ENCODE measurements around the gene EXOSC2. TPM values are rescaled to one million over a fixed set of nuclear protein-coding genes. Genes with fewer than 3 reads are reported as not detected.

Gene EXOSC2
- total and polyA plus RNA-seq, 2 of the 4 experiments (the other 2 are of a cell fraction) = 27.0 to 48.6 TPM

DNA sequence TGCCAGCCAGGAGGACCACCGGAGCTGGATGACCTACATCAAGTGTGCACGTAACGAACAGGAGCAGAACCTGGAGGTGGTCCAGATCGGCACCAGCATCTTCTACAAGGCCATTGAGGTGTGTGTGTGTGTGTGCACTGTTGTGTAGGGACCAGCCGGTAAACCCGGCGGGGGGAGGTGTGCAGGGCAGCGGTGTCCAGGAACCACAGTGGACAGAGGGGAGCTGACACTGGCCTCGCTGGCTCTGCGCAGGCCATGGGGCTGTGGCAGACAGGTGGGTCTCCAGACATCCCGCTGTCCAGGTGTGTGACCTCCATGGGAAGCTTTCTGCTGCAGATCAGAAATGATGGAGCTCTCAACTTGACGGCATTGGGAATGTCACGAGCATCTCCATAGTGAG, 25.4 kb upstream of the EXOSC2 start:
- Histone ChIP-seq H3K36me3 (ENCODE audit: control insufficient read depth, insufficient read depth, low read length) (no peaks in the 10 kb centered on the region), H3K4me1 (ENCODE audit: control insufficient read depth, insufficient read depth, low read length) (no peaks in the 10 kb centered on the region; the same call in 1 of the 2 replicates), H3K4me3 (ENCODE audit: insufficient read depth, low read depth, low read length) (no peak overlapping the region), H4K5ac (ENCODE audit: low read depth, low read length) (no peak overlapping the region), H3K18ac (ENCODE audit: low read depth, low read length) (no peak overlapping the region), H2AFZ (replicated peaks; ENCODE audit: low read length, poor library complexity) (no peak overlapping the region), H3K4me2 (ENCODE audit: low read depth, low read length) (no peak overlapping the region), H3K27ac (ENCODE audit: insufficient read depth, low read length) (no peak overlapping the region), H3K79me1 (ENCODE audit: low read depth in 1 of 2, low read length in 2 of 2) (no peaks in the 10 kb centered on the region), H4K91ac (ENCODE audit: insufficient read depth, low read depth, low read length) (no peak overlapping the region), H2BK15ac (ENCODE audit: low read depth, low read length) (no peak overlapping the region), H3K23ac (ENCODE audit: low read depth, low read length) (no peak overlapping the region), H2BK5ac (ENCODE audit: low read depth, low read length, poor library complexity, severe bottlenecking) (no peak overlapping the region), H4K8ac (ENCODE audit: low read depth in 2 of 2, low read length in 2 of 2) (no peak overlapping the region), H2BK120ac (ENCODE audit: low read depth, low read length) (no peak overlapping the region), H3K9me3 (ENCODE audit: control insufficient read depth, insufficient read depth, low read length) (no peaks in the 10 kb centered on the region), H3K4ac (ENCODE audit: low read depth, low read length) (no peak overlapping the region), H3K27me3 (ENCODE audit: control insufficient read depth, insufficient read depth, low read length) (peaks cover 57% of the 10 kb centered on the region), H2BK20ac (ENCODE audit: low read depth, low read length) (no peak overlapping the region), H4K20me1 (ENCODE audit: insufficient read depth, low read length) (peaks cover 3% of the 10 kb centered on the region; the same call in 1 of the 2 replicates), H3K9ac (ENCODE audit: low read depth, low read length) (no peak overlapping the region), H2AK5ac (ENCODE audit: low read depth, low read length) (no peak overlapping the region), H3K14ac (replicated peaks; ENCODE audit: low read depth, low read length) (no peak overlapping the region), H3K9me1 (ENCODE audit: insufficient read depth, low read length) (no peaks in the 10 kb centered on the region), H2AK9ac (replicated peaks; ENCODE audit: low read depth, low read length, poor library complexity) (no peak overlapping the region), H3K56ac (ENCODE audit: extremely low read depth, insufficient read depth, low read length) (no peak overlapping the region)
- no TSS peak for BruUV-seq (replicated peaks)
- in situ Hi-C loops (cut with MboI; ENCODE audit: low sequenced_read_pairs) (loop anchor here (25.0 kb wide), 1 partner anchor 556 kb away; no protein-coding TSS in a partner anchor), dilution Hi-C loops (cut with HindIII; ENCODE audit: low sequenced_read_pairs, unreplicated experiment) (no loop called here), intact Hi-C loops (cut with micrococcal nuclease) (no loop called here)
- ATAC-seq (ENCODE audit: low read depth) = no peak
- POLR2A ChIA-PET (ENCODE audit: unreplicated experiment) = no interaction called here
- CTCF ChIA-PET = no interaction called here
- no peak for TF ChIP-seq BHLHE40 (IDR thresholded peaks at IDR 0.05; ENCODE audit: low read depth, low read length)
- no peak for TF ChIP-seq MAFK (IDR thresholded peaks at IDR 0.05; ENCODE audit: low read depth, low read length)
- no peak for TF ChIP-seq SMC3 (IDR thresholded peaks at IDR 0.05; ENCODE audit: low read depth, low read length)
- TF ChIP-seq, protein P1, sequence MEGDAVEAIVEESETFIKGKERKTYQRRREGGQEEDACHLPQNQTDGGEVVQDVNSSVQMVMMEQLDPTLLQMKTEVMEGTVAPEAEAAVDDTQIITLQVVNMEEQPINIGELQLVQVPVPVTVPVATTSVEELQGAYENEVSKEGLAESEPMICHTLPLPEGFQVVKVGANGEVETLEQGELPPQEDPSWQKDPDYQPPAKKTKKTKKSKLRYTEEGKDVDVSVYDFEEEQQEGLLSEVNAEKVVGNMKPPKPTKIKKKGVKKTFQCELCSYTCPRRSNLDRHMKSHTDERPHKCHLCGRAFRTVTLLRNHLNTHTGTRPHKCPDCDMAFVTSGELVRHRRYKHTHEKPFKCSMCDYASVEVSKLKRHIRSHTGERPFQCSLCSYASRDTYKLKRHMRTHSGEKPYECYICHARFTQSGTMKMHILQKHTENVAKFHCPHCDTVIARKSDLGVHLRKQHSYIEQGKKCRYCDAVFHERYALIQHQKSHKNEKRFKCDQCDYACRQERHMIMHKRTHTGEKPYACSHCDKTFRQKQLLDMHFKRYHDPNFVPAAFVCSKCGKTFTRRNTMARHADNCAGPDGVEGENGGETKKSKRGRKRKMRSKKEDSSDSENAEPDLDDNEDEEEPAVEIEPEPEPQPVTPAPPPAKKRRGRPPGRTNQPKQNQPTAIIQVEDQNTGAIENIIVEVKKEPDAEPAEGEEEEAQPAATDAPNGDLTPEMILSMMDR (conservative IDR thresholded peaks at IDR 0.05; ENCODE audit: low read depth, low read length) = no peak
- TF ChIP-seq MAZ (IDR thresholded peaks at IDR 0.05; ENCODE audit: borderline replicate concordance, low read depth, low read length) = no peak
- no peak for TF ChIP-seq RFX5 (IDR thresholded peaks at IDR 0.05; ENCODE audit: low read depth, low read length)
- TF ChIP-seq, protein P2, sequence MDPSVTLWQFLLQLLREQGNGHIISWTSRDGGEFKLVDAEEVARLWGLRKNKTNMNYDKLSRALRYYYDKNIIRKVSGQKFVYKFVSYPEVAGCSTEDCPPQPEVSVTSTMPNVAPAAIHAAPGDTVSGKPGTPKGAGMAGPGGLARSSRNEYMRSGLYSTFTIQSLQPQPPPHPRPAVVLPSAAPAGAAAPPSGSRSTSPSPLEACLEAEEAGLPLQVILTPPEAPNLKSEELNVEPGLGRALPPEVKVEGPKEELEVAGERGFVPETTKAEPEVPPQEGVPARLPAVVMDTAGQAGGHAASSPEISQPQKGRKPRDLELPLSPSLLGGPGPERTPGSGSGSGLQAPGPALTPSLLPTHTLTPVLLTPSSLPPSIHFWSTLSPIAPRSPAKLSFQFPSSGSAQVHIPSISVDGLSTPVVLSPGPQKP (IDR thresholded peaks at IDR 0.05; ENCODE audit: borderline replicate concordance, low read depth, low read length) = no peak
- TF ChIP-seq POLR2A (IDR thresholded peaks at IDR 0.05; ENCODE audit: low read depth, low read length) = no peak
- TF ChIP-seq MXI1 (IDR thresholded peaks at IDR 0.05; ENCODE audit: borderline replicate concordance, low read depth, low read length) = no peak
- 92% methylated on average over 5 of the region's 13 CpGs; no CpG with 5 or more reads in 1 of the 2 experiments for WGBS, 2 experiments (ENCODE audit: extremely low coverage in 2 of 2, insufficient read length in 1 of 2)
- DNase-seq = no peak
